Dedifferentiated amniotic fluid mesenchymal stem cell (primary cell): Measurements from ENCODE around the gene CDH20.

Experiments
- DNase-seq: peaks from one replicate; pipeline ENCODE4 v3.0.0-alpha.2; 2016; ENCODE audit errors: extremely low spot score

Gene CDH20

GRCh38 chr18:61333271-61333745 is at the start of gene CDH20:
Gene CDH20 (plus strand): TSS chr18:61333430.
- DNase-seq: no peak

GRCh38 chr18:61284039-61284438 is 49.2 kb upstream of the CDH20 start:
- DNase-seq: no peak

- no peak for DNase-seq
Measured at GRCh38 chr18:61285777-61286176, 47.5 kb upstream of the CDH20 start.

- no peak for DNase-seq
Measured at GRCh38 chr18:61286867-61287266, 46.4 kb upstream of the CDH20 start.

- no peak for DNase-seq
Measured at GRCh38 chr18:61290616-61291015, 42.6 kb upstream of the CDH20 start.

GRCh38 chr18:61292280-61293035 is 40.8 kb upstream of the CDH20 start:
- no peak for DNase-seq

- DNase-seq: no peak
Measured at GRCh38 chr18:61295153-61295552, 38.1 kb upstream of the CDH20 start.

GRCh38 chr18:61308004-61308403 is 25.2 kb upstream of the CDH20 start:
- no peak for DNase-seq

GRCh38 chr18:61308795-61309393 is 24.3 kb upstream of the CDH20 start:
- no peak for DNase-seq

- no peak for DNase-seq
Measured at GRCh38 chr18:61322265-61322873, 10.9 kb upstream of the CDH20 start.

GRCh38 chr18:61323951-61324350 is 9.3 kb upstream of the CDH20 start:
- DNase-seq: no peak

- DNase-seq: no peak
Measured at GRCh38 chr18:61326407-61326806, 6.8 kb upstream of the CDH20 start.

- no peak for DNase-seq
Measured at GRCh38 chr18:61329398-61329797, 3.8 kb upstream of the CDH20 start.

GRCh38 chr18:61331051-61331450 is 2.2 kb upstream of the CDH20 start:
- no peak for DNase-seq

- DNase-seq: no peak
Measured at GRCh38 chr18:61333746-61334490, 688 bp downstream of the CDH20 start.

- no peak for DNase-seq
Measured at GRCh38 chr18:61334491-61334850, 1.2 kb downstream of the CDH20 start.

- DNase-seq: no peak
Measured at GRCh38 chr18:61334951-61335683, 1.9 kb downstream of the CDH20 start.

GRCh38 chr18:61335684-61336555 is 2.7 kb downstream of the CDH20 start:
- no peak for DNase-seq

GRCh38 chr18:61336766-61337165 is 3.5 kb downstream of the CDH20 start:
- DNase-seq: no peak

GRCh38 chr18:61337527-61337926 is 4.3 kb downstream of the CDH20 start:
- DNase-seq: no peak

- DNase-seq: no peak
Measured at GRCh38 chr18:61340148-61340547, 6.9 kb downstream of the CDH20 start.
